Heart left ventricle (tissue), 13 donors: ENCODE measurements around the gene GPR139.

Source experiments
- POLR2A ChIP-seq, 2 donors: fragments of 450-650 bp; IDR thresholded peaks; one replicate each; pipeline ENCODE4 v1.6.1; 2017; ENCODE audit warnings: antibody characterized with exemption in 2 of 2, mild to moderate bottlenecking in 2 of 2, moderate library complexity in 2 of 2
- TF ChIP-seq, protein P1 (sequence below), 12 donors: fragments of 200-600 bp; sonication (generic) in 4 of 12; IDR thresholded peaks; one replicate each; pipeline versions ENCODE4 v1.5.0 to v1.8.0; 2018 to 2022; ENCODE audit warnings: antibody characterized with exemption in 12 of 12, mild to moderate bottlenecking in 5 of 12
- donor health status: ischemic (EF 13 %, LVEDD 7.1; RV severe dilation, severe dysfunction).
- donor health status: DM: no; HTN: yes; CAD: no.
- donor health status: DM: no; HTN: no; CAD: no.
- donor health status: ischemic (EF 25% LVEDD 6.9; RV normal size, moderate dysfunction).
- donor health status: ischemic (EF 25% LVEDD 5.7; RV mildly dilated, moderate dysfunction).
- donor health status: ischemic (EF 35%, LVEDD 5.7; RV mildly dilated, moderate dysfunction).
- donor health status: nonischemic (EF 11% LVEDD 7.7; RV severe dilation, severe dysfunction).
- donor health status: DM: yes; HTN: yes; CAD: no.
- donor health status: PGD.
- donor health status: ischemic (EF 29% LVEDD 5.4; RV normal size, mild dysfunction).
- donor health status: nonischemic (EF 23%, LVEDD 6.1; RV moderate dilation, normal function).

DNA sequence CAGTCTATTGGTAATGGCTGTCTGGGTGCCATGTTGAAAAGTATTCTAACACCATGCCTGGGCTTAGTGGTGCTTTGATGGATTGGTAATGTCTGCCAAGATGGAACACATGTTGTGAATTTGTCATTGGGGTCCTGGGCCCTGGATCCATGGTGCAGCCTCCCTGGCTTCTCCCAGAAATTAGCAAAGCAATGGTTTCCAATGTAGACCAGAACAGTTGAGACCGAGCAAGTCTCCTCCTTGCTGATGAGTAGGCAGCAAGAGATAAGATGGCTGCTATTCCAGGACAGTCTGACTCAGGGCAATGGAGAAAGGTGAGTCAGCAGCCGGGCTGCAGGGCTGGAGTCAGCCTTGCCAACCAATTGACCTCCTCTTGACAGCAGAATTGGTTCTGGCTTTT lies 30.8 kb downstream of the GPR139 start:
- TF ChIP-seq POLR2A (IDR thresholded peaks at IDR 0.05): no peak
- TF ChIP-seq, protein P1, sequence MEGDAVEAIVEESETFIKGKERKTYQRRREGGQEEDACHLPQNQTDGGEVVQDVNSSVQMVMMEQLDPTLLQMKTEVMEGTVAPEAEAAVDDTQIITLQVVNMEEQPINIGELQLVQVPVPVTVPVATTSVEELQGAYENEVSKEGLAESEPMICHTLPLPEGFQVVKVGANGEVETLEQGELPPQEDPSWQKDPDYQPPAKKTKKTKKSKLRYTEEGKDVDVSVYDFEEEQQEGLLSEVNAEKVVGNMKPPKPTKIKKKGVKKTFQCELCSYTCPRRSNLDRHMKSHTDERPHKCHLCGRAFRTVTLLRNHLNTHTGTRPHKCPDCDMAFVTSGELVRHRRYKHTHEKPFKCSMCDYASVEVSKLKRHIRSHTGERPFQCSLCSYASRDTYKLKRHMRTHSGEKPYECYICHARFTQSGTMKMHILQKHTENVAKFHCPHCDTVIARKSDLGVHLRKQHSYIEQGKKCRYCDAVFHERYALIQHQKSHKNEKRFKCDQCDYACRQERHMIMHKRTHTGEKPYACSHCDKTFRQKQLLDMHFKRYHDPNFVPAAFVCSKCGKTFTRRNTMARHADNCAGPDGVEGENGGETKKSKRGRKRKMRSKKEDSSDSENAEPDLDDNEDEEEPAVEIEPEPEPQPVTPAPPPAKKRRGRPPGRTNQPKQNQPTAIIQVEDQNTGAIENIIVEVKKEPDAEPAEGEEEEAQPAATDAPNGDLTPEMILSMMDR (IDR thresholded peaks at IDR 0.05): no peak
